OCI-LY1 (cell line): ENCODE results near the gene TMCC2.

ENCODE experiments used
- EZH2 ChIP-seq: fragments of 200-600 bp; sonication (generic), shearing (Covaris generic); IDR thresholded peaks from 2 replicates; pipeline ENCODE4 v1.8.0; 2017; ENCODE audit warnings: borderline replicate concordance, mixed run types, mild to moderate bottlenecking, antibody characterized with exemption, low read length, moderate library complexity, mixed read lengths
- TF ChIP-seq, protein P1 (sequence below): fragments of 200-600 bp; sonication (generic), shearing (Covaris generic); IDR thresholded peaks from 2 replicates; pipeline ENCODE4 v1.5.1; 2017; ENCODE audit warnings: mild to moderate bottlenecking, antibody characterized with exemption, low read length, moderate library complexity, mixed read lengths

- TF ChIP-seq, protein P1, sequence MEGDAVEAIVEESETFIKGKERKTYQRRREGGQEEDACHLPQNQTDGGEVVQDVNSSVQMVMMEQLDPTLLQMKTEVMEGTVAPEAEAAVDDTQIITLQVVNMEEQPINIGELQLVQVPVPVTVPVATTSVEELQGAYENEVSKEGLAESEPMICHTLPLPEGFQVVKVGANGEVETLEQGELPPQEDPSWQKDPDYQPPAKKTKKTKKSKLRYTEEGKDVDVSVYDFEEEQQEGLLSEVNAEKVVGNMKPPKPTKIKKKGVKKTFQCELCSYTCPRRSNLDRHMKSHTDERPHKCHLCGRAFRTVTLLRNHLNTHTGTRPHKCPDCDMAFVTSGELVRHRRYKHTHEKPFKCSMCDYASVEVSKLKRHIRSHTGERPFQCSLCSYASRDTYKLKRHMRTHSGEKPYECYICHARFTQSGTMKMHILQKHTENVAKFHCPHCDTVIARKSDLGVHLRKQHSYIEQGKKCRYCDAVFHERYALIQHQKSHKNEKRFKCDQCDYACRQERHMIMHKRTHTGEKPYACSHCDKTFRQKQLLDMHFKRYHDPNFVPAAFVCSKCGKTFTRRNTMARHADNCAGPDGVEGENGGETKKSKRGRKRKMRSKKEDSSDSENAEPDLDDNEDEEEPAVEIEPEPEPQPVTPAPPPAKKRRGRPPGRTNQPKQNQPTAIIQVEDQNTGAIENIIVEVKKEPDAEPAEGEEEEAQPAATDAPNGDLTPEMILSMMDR: no peak
- TF ChIP-seq EZH2: no peak
Observed at GRCh38 chr1:205237526-205238484, 10.1 kb downstream of the TMCC2 start.
